IPS-15b (cell line): ENCODE results near the gene DDX4.

Source experiments
- H3K27me3 ChIP-seq: one replicate; pipeline ENCODE4 v1.6.1; 2013; ENCODE audit warnings: low read length; ENCODE audit not compliant: control insufficient read depth, insufficient read depth
- H3K36me3 ChIP-seq: one replicate; pipeline ENCODE4 v1.6.1; 2013; ENCODE audit warnings: low read length; ENCODE audit not compliant: control insufficient read depth, insufficient read depth
- H3K4me1 ChIP-seq: one replicate; pipeline ENCODE4 v1.6.1; 2013; ENCODE audit warnings: mild to moderate bottlenecking, low read length; ENCODE audit not compliant: control insufficient read depth, insufficient read depth
- H3K4me3 ChIP-seq: one replicate; pipeline ENCODE4 v1.5.1; 2013; ENCODE audit warnings: low read depth, low read length
- H3K9ac ChIP-seq: one replicate; pipeline ENCODE4 v1.6.1; 2013; ENCODE audit warnings: low read depth, mild to moderate bottlenecking, low read length
- H3K9me3 ChIP-seq: one replicate; pipeline ENCODE4 v1.6.1; 2013; ENCODE audit warnings: mild to moderate bottlenecking, low read length; ENCODE audit not compliant: control insufficient read depth, insufficient read depth

The DDX4 gene

DNA sequence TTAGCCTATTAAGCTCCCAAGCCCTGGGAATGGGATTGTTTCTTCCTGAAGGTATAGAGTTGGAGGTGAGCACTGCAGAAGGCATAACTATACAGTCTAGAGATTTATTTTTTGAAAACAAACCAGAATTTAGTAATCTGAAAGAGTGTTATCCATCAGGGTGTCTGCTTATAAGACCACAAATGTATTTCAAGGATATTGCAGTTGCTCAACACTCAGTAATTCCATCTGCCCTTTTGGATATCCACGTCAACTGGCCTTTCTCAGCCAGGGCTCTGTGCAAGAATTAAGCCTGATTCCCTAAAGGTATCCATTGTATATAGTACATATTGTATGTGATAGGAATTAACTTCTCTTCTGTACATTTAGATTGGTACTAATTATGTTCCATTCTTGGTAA, 98.3 kb downstream of the DDX4 start:
- Histone ChIP-seq H3K9me3 (no peaks in the 10 kb centered on the region), H3K27me3 (no peaks in the 10 kb centered on the region), H3K4me3 (no peak overlapping the region), H3K36me3 (no peaks in the 10 kb centered on the region), H3K9ac (no peak overlapping the region), H3K4me1 (no peaks in the 10 kb centered on the region)

- Histone ChIP-seq H3K4me1 (no peaks in the 10 kb centered on the region), H3K27me3 (no peaks in the 10 kb centered on the region), H3K9ac (no peak overlapping the region), H3K36me3 (no peaks in the 10 kb centered on the region), H3K4me3 (no peak overlapping the region), H3K9me3 (no peaks in the 10 kb centered on the region)
Measured at GRCh38 chr5:55841976-55842375, 104.1 kb downstream of the DDX4 start.

- Histone ChIP-seq H3K36me3 (no peaks in the 10 kb centered on the region), H3K4me3 (no peak overlapping the region), H3K27me3 (no peaks in the 10 kb centered on the region), H3K4me1 (no peaks in the 10 kb centered on the region), H3K9me3 (no peaks in the 10 kb centered on the region), H3K9ac (no peak overlapping the region)
Measured at GRCh38 chr5:55847837-55848236, 110.0 kb downstream of the DDX4 start.

GRCh38 chr5:55848783-55849182, 110.9 kb downstream of the DDX4 start:
- H3K9me3 ChIP-seq, result no peaks in the 10 kb centered on the region
- H3K4me1 ChIP-seq, result no peaks in the 10 kb centered on the region
- H3K36me3 ChIP-seq, result no peaks in the 10 kb centered on the region
- no peak overlapping the region for H3K4me3 ChIP-seq
- H3K9ac ChIP-seq, result no peak overlapping the region
- no peaks in the 10 kb centered on the region for H3K27me3 ChIP-seq

DNA sequence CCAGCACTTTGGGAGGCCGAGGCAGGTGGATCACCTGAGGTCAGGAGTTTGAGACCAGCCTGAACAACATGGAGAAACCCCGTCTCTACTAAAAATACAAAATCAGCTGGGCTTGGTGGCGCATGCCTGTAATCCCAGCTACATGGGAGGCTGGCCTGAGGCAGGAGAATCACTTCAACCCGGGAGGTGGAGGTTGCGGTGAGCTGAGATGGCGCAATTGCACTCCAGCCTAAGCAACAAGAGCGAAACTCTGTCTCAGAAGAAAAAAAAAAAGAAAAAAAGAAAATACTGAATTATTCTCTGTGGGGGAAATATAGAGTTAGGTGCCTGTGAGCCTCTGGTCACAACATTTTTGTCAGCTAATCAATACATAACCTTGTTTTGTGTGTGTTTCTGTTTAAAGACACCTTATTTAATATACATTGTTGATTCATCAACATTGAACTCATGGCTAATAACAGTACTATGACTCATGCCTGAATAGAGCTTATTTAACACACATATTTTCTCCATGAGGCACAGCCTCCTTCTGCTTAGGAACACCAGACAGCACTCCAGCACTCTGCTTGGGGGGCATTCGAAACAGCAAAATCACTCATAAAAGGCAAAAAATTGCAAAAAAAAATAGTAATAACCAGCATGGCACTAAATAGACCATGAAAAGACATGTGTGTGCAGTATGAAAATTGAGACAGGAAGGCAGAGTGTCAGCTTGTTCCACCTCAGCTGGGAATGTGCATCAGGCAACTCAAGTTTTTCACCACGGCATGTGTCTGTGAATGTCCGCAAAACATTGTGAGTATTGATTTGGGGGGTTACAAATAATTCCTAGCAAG, 113.2 kb downstream of the DDX4 start, which contains the start of gene IL31RA:
IL31RA (plus strand) TSS at position 519 of the 836 bp plus-strand sequence; CDS start at position 733, 214 bp downstream.
- Histone ChIP-seq H3K9ac (no peak within 1 kb of the TSS), H3K4me3 (no peak within 1 kb of the TSS), H3K27me3 (no peaks in the 10 kb centered on the region), H3K9me3 (no peaks in the 10 kb centered on the region), H3K36me3 (no peaks in the 10 kb centered on the region), H3K4me1 (no peaks in the 10 kb centered on the region)

- Histone ChIP-seq H3K9ac (no peak overlapping the region), H3K9me3 (no peaks in the 10 kb centered on the region), H3K27me3 (no peaks in the 10 kb centered on the region), H3K36me3 (no peaks in the 10 kb centered on the region), H3K4me3 (no peak overlapping the region), H3K4me1 (no peaks in the 10 kb centered on the region)
Measured at GRCh38 chr5:55851675-55851979, 113.8 kb downstream of the DDX4 start.

DNA sequence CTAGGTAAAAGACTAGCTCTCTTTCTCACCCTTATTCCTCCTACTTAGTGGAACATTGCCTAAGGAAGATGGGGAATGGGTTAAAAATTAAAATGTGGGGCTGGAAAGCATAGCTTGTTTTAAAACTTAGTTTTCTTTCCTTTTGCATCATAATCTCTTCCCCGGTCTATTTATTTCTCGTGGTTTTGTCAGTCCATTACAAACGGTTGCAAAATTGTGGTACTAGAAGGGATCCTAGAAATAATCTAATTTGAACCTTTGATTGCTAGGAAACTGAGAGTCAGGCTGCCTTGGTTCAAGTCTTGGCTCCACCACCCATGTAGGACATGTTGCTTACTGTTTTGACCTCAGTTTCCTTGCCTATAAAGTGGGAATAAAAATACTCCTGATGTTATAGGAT, 114.6 kb downstream of the DDX4 start:
- Histone ChIP-seq H3K9ac (no peak overlapping the region), H3K4me1 (no peaks in the 10 kb centered on the region), H3K9me3 (no peaks in the 10 kb centered on the region), H3K36me3 (no peaks in the 10 kb centered on the region), H3K4me3 (no peak overlapping the region), H3K27me3 (no peaks in the 10 kb centered on the region)

DNA sequence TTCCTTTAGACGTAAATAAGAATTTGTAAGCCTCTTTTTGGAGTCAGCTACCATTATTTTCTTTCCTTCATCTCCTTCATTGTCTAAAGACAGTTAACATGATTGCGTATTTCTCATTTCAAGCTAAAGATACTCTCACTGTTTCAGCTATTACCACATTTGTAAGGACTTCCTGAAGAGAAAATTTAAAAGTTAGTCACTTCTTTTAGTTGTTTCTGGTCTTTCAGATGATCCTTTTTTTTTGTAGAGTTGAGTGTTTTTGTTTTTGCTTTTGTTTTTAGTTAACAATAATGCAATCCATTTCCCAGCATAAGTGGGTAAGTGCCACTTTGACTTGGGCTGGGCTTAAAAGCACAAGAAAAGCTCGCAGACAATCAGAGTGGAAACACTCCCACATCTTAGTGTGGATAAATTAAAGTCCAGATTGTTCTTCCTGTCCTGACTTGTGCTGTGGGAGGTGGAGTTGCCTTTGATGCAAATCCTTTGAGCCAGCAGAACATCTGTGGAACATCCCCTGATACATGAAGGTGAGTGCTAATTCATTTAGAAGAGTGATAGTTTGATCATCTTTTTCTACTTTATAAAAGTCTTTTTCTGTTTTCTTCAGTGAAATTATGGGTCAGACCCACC, 115.3 kb downstream of the DDX4 start:
- no peaks in the 10 kb centered on the region for H3K27me3 ChIP-seq
- H3K9ac ChIP-seq, result no peak overlapping the region
- no peaks in the 10 kb centered on the region for H3K36me3 ChIP-seq
- no peaks in the 10 kb centered on the region for H3K9me3 ChIP-seq
- H3K4me3 ChIP-seq, result no peak overlapping the region
- H3K4me1 ChIP-seq, result no peaks in the 10 kb centered on the region

DNA sequence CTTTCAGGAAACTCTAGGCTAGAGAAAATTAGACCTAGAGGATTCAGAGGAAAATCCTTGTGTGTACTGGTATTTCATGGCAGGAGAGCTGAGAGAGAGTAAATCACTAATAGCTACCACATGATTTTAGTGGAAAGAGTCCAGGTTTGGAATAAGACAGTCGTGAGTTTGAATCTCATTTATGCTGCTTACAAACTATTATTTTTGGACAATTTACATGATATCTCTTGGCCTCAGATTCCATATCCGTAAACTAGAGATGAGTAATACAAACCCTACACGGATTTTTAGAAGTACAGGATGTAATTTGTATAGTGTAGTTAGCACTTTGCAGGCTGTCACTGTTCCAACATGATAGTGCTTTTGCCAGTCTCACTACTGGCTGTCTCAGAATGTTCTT, 116.0 kb downstream of the DDX4 start:
- no peaks in the 10 kb centered on the region for H3K9me3 ChIP-seq
- no peak overlapping the region for H3K4me3 ChIP-seq
- H3K4me1 ChIP-seq, result no peaks in the 10 kb centered on the region
- H3K9ac ChIP-seq, result no peak overlapping the region
- H3K27me3 ChIP-seq, result no peaks in the 10 kb centered on the region
- no peaks in the 10 kb centered on the region for H3K36me3 ChIP-seq

- Histone ChIP-seq H3K9ac (no peak overlapping the region), H3K27me3 (no peaks in the 10 kb centered on the region), H3K4me3 (no peak overlapping the region), H3K9me3 (no peaks in the 10 kb centered on the region), H3K4me1 (no peaks in the 10 kb centered on the region), H3K36me3 (no peaks in the 10 kb centered on the region)
Measured at GRCh38 chr5:55855509-55855908, 117.6 kb downstream of the DDX4 start.

- Histone ChIP-seq H3K4me1 (no peaks in the 10 kb centered on the region), H3K4me3 (no peak overlapping the region), H3K9ac (no peak overlapping the region), H3K36me3 (no peaks in the 10 kb centered on the region), H3K27me3 (no peaks in the 10 kb centered on the region), H3K9me3 (no peaks in the 10 kb centered on the region)
Measured at GRCh38 chr5:55856516-55857246, 118.8 kb downstream of the DDX4 start.

DNA sequence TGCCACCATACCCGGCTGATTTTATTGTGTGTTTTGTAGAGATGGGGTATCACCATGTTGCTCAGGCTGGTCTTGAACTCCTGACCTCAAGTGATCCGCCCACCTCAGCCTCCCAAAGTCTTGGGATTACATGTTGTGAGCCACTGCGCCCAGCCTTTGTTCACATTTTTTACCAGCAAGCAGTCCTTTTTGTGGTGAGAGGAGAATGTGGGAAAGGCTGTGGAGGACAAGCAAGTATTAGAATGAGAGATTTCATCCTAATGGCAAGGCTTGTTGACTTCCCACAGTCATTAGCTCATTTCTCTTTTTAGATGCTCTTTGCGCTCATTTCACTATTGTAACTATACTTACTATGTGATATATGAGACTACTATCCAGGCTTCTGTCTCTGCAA, 119.4 kb downstream of the DDX4 start:
- no peak overlapping the region for H3K4me3 ChIP-seq
- H3K9ac ChIP-seq, result no peak overlapping the region
- H3K27me3 ChIP-seq, result no peaks in the 10 kb centered on the region

More for the DNA sequence above, 119.4 kb downstream of the DDX4 start:
- no peaks in the 10 kb centered on the region for H3K9me3 ChIP-seq
- H3K4me1 ChIP-seq, result no peaks in the 10 kb centered on the region
- H3K36me3 ChIP-seq, result no peaks in the 10 kb centered on the region
